ENCODE measurements around the gene SRD5A3. TPM values are rescaled to one million over a fixed set of nuclear protein-coding genes. Genes with fewer than 3 reads are reported as not detected.

SRD5A3 gene
- total RNA-seq, 1 experiment from 2014 or later = 24.0 TPM

DNA sequence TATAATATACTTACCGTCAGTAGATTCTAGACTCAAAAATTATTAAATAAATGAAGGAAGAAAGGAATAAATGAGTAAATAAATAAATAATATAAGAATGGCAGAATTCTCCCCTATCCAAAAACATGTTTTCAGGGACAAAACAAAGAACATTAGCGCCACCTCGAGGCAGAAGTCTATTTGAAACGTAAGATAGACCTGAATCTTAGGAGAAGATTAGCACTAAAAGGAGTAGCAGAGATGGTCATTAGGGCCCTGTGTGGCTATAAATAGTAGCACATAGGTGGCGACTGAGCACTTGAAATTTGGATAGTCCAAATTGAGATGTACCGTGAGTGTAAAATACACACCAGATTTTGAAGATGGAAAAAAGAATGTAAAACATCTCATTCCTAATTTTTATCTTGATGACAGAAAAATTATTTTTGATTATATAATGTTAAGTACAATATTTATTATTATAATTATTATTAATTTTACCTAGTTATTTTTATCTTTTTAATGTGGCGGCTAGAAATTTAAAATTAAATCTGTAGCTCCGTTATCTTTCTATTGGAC is 24.3 kb upstream of the SRD5A3 start:
- Mint-ChIP-seq H3K4me3 (peak overlapping the region; percentile 26), H3K4me1 (peaks cover 50% of the 10 kb centered on the region), H3K36me3 (no peaks in the 10 kb centered on the region), H3K9me3 (peaks cover 16% of the 10 kb centered on the region), H3K27me3 (ENCODE audit: low read depth) (no peaks in the 10 kb centered on the region), H3K27ac (peak overlapping the region; percentile 85)
- ATAC-seq = peak; percentile 84
- ChIA-PET CTCF (interaction anchor here (0.6 to 4.5 kb wide), 6 partner anchors 9 to 350 kb away, joined by 3 to 59 read pairs (median 11); partner anchors contain the start of gene SRD5A3), POLR2A (no interaction called here)
- TF ChIP-seq ZNF138 (CRISPR knock-in tag; conservative IDR thresholded peaks at IDR 0.05) (no peak), ZNF263 (CRISPR knock-in tag; IDR thresholded peaks at IDR 0.05; ENCODE audit: low read depth) (no peak), CTCF (IDR thresholded peaks at IDR 0.05) (peak; percentile 41), HMGA2 (CRISPR knock-in tag; IDR thresholded peaks at IDR 0.05) (0 out of 2 replicates have a peak, but pooled peaks have one; percentile 33), ZNF423 (CRISPR knock-in tag; IDR thresholded peaks at IDR 0.05) (no peak), MYBL2 (CRISPR knock-in tag; IDR thresholded peaks at IDR 0.05) (no peak), SMAD4 (CRISPR knock-in tag; IDR thresholded peaks at IDR 0.05) (no peak), IRF2 (CRISPR knock-in tag; IDR thresholded peaks at IDR 0.05; ENCODE audit: borderline replicate concordance, low read depth) (no peak)
- DNase-seq (ENCODE audit: low spot score) = peak; percentile 83

- CTCF ChIA-PET = interaction anchor here (1.2 to 4.5 kb wide), 4 partner anchors 11 to 352 kb away, joined by 3 to 59 read pairs (median 18); no protein-coding TSS in a partner anchor
- Mint-ChIP-seq H3K27me3 (ENCODE audit: low read depth) (no peaks in the 10 kb centered on the region), H3K4me3 (no peak overlapping the region), H3K9me3 (peaks cover 10% of the 10 kb centered on the region), H3K36me3 (no peaks in the 10 kb centered on the region), H3K27ac (no peak overlapping the region), H3K4me1 (peaks cover 46% of the 10 kb centered on the region)
- no peak for DNase-seq (ENCODE audit: low spot score)
- POLR2A ChIA-PET = interaction anchor here (0.7 kb wide), 1 partner anchor 170 kb away, joined by 3 read pairs; no protein-coding TSS in a partner anchor
- no peak for ATAC-seq
- TF ChIP-seq E2F4 (CRISPR knock-in tag; IDR thresholded peaks at IDR 0.05; ENCODE audit: borderline replicate concordance, low read depth) = no peak
- no peak for TF ChIP-seq TCF7 (CRISPR knock-in tag; IDR thresholded peaks at IDR 0.05; ENCODE audit: low read depth)
- TF ChIP-seq, protein P1, sequence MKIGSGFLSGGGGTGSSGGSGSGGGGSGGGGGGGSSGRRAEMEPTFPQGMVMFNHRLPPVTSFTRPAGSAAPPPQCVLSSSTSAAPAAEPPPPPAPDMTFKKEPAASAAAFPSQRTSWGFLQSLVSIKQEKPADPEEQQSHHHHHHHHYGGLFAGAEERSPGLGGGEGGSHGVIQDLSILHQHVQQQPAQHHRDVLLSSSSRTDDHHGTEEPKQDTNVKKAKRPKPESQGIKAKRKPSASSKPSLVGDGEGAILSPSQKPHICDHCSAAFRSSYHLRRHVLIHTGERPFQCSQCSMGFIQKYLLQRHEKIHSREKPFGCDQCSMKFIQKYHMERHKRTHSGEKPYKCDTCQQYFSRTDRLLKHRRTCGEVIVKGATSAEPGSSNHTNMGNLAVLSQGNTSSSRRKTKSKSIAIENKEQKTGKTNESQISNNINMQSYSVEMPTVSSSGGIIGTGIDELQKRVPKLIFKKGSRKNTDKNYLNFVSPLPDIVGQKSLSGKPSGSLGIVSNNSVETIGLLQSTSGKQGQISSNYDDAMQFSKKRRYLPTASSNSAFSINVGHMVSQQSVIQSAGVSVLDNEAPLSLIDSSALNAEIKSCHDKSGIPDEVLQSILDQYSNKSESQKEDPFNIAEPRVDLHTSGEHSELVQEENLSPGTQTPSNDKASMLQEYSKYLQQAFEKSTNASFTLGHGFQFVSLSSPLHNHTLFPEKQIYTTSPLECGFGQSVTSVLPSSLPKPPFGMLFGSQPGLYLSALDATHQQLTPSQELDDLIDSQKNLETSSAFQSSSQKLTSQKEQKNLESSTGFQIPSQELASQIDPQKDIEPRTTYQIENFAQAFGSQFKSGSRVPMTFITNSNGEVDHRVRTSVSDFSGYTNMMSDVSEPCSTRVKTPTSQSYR (CRISPR knock-in tag; IDR thresholded peaks at IDR 0.05) = no peak
- TF ChIP-seq ZNF671 (CRISPR knock-in tag; IDR thresholded peaks at IDR 0.05) = no peak
- no peak for TF ChIP-seq KAT7 (CRISPR knock-in tag; IDR thresholded peaks at IDR 0.05; ENCODE audit: borderline replicate concordance)
- TF ChIP-seq FOXP4 (CRISPR knock-in tag; IDR thresholded peaks at IDR 0.05) = no peak
- TF ChIP-seq JUN (CRISPR knock-in tag; IDR thresholded peaks at IDR 0.05) = no peak
- TF ChIP-seq, protein P2, sequence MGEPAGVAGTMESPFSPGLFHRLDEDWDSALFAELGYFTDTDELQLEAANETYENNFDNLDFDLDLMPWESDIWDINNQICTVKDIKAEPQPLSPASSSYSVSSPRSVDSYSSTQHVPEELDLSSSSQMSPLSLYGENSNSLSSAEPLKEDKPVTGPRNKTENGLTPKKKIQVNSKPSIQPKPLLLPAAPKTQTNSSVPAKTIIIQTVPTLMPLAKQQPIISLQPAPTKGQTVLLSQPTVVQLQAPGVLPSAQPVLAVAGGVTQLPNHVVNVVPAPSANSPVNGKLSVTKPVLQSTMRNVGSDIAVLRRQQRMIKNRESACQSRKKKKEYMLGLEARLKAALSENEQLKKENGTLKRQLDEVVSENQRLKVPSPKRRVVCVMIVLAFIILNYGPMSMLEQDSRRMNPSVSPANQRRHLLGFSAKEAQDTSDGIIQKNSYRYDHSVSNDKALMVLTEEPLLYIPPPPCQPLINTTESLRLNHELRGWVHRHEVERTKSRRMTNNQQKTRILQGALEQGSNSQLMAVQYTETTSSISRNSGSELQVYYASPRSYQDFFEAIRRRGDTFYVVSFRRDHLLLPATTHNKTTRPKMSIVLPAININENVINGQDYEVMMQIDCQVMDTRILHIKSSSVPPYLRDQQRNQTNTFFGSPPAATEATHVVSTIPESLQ (CRISPR knock-in tag; IDR thresholded peaks at IDR 0.05) = no peak
- no peak for TF ChIP-seq ZNF532 (CRISPR knock-in tag; IDR thresholded peaks at IDR 0.05; ENCODE audit: borderline replicate concordance)
Observed at GRCh38 chr4:55323375-55323774, 22.7 kb upstream of the SRD5A3 start.

All from WTC11 (cell line).